Measurements from ENCODE around the gene TPP2.

The TPP2 gene

GRCh38 chr13:102561933-102562332 is 34.9 kb upstream of the TPP2 start:
- H3K27me3 ChIP-seq (ENCODE audit: low read length) = no peaks in the 10 kb centered on the region
- H3K27ac ChIP-seq (ENCODE audit: low read depth, low read length) = no peak overlapping the region
- 0 out of 2 replicates have a peak, but pooled peaks cover 3% of the 10 kb centered on the region for H3F3A ChIP-seq (ENCODE audit: insufficient read depth)
- H3K9me3 ChIP-seq (ENCODE audit: insufficient read depth, low read length) = no peaks in the 10 kb centered on the region
- H4K20me1 ChIP-seq (ENCODE audit: low read depth, low read length) = no peaks in the 10 kb centered on the region
- H3K79me2 ChIP-seq (ENCODE audit: insufficient read depth, low read length) = no peaks in the 10 kb centered on the region
- H3K4me3 ChIP-seq (ENCODE audit: insufficient read depth, low read length, poor library complexity, severe bottlenecking) = no peak overlapping the region
- TF ChIP-seq EZH2phosphoT487 (conservative IDR thresholded peaks at IDR 0.05; ENCODE audit: low read length) = no peak
- TF ChIP-seq, protein P1, sequence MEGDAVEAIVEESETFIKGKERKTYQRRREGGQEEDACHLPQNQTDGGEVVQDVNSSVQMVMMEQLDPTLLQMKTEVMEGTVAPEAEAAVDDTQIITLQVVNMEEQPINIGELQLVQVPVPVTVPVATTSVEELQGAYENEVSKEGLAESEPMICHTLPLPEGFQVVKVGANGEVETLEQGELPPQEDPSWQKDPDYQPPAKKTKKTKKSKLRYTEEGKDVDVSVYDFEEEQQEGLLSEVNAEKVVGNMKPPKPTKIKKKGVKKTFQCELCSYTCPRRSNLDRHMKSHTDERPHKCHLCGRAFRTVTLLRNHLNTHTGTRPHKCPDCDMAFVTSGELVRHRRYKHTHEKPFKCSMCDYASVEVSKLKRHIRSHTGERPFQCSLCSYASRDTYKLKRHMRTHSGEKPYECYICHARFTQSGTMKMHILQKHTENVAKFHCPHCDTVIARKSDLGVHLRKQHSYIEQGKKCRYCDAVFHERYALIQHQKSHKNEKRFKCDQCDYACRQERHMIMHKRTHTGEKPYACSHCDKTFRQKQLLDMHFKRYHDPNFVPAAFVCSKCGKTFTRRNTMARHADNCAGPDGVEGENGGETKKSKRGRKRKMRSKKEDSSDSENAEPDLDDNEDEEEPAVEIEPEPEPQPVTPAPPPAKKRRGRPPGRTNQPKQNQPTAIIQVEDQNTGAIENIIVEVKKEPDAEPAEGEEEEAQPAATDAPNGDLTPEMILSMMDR (IDR thresholded peaks at IDR 0.05; ENCODE audit: insufficient read depth, low read length, poor library complexity, severe bottlenecking) = no peak
- no peak overlapping the region for H2AFZ ChIP-seq (ENCODE audit: low read depth, low read length, severe bottlenecking)
- no peak overlapping the region for H3K9ac ChIP-seq (ENCODE audit: low read length)
- H3K4me2 ChIP-seq (ENCODE audit: low read depth, low read length, poor library complexity, severe bottlenecking) = no peak overlapping the region
- no peaks in the 10 kb centered on the region for H3K36me3 ChIP-seq (ENCODE audit: low read length)
- H3K9me2 ChIP-seq (replicated peaks; ENCODE audit: insufficient read depth, low read length) = no peaks in the 10 kb centered on the region

- Histone ChIP-seq H3K4me3 (ENCODE audit: insufficient read depth, low read length, poor library complexity, severe bottlenecking) (no peak overlapping the region), H2AFZ (ENCODE audit: low read depth, low read length, severe bottlenecking) (no peak overlapping the region), H3K9me2 (replicated peaks; ENCODE audit: insufficient read depth, low read length) (no peaks in the 10 kb centered on the region), H3K9me3 (ENCODE audit: insufficient read depth, low read length) (no peaks in the 10 kb centered on the region), H3K27ac (ENCODE audit: low read depth, low read length) (no peak overlapping the region), H4K20me1 (ENCODE audit: low read depth, low read length) (no peaks in the 10 kb centered on the region), H3F3A (ENCODE audit: insufficient read depth) (0 out of 2 replicates have a peak, but pooled peaks cover 3% of the 10 kb centered on the region), H3K36me3 (ENCODE audit: low read length) (no peaks in the 10 kb centered on the region), H3K9ac (ENCODE audit: low read length) (no peak overlapping the region), H3K4me2 (ENCODE audit: low read depth, low read length, poor library complexity, severe bottlenecking) (no peak overlapping the region), H3K27me3 (ENCODE audit: low read length) (no peaks in the 10 kb centered on the region), H3K79me2 (ENCODE audit: insufficient read depth, low read length) (no peaks in the 10 kb centered on the region)
- TF ChIP-seq, protein P1 (IDR thresholded peaks at IDR 0.05; ENCODE audit: insufficient read depth, low read length, poor library complexity, severe bottlenecking) = no peak
- TF ChIP-seq EZH2phosphoT487 (conservative IDR thresholded peaks at IDR 0.05; ENCODE audit: low read length) = no peak
These were observed 33.5 kb upstream of the TPP2 start for GRCh38 chr13:102563267-102563666.

DNA sequence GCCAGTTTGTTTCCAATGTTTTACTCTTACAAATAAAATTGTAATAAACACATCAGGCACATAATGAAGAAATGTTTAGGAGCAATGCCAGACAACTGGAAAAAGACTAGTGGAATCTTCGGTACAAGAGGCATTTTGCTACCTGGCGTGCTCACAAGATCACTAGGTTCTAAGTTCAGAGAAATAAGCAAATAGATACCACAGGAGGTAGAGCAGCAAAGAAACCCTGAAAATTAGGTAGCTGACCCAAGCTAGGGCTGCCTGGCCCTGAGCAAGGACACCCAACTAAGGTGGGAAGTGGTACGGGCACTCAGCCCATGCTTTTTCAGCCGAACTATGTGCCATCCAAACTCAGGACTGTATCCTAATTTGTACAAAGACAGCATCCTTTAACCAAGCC is 32.2 kb upstream of the TPP2 start:
- 0 out of 2 replicates have a peak, but pooled peaks cover 3% of the 10 kb centered on the region for H3K27me3 ChIP-seq (ENCODE audit: low read length)
- no peak overlapping the region for H3K4me2 ChIP-seq (ENCODE audit: low read depth, low read length, poor library complexity, severe bottlenecking)
- H4K20me1 ChIP-seq (ENCODE audit: low read depth, low read length) = no peaks in the 10 kb centered on the region
- no peak overlapping the region for H2AFZ ChIP-seq (ENCODE audit: low read depth, low read length, severe bottlenecking)
- H3K4me3 ChIP-seq (ENCODE audit: insufficient read depth, low read length, poor library complexity, severe bottlenecking) = no peak overlapping the region
- H3K9me2 ChIP-seq (replicated peaks; ENCODE audit: insufficient read depth, low read length) = no peaks in the 10 kb centered on the region
- no peaks in the 10 kb centered on the region for H3K79me2 ChIP-seq (ENCODE audit: insufficient read depth, low read length)
- TF ChIP-seq, protein P1 (IDR thresholded peaks at IDR 0.05; ENCODE audit: insufficient read depth, low read length, poor library complexity, severe bottlenecking) = no peak
- TF ChIP-seq EZH2phosphoT487 (conservative IDR thresholded peaks at IDR 0.05; ENCODE audit: low read length) = no peak
- H3K9ac ChIP-seq (ENCODE audit: low read length) = no peak overlapping the region
- no peaks in the 10 kb centered on the region for H3F3A ChIP-seq (ENCODE audit: insufficient read depth)
- H3K36me3 ChIP-seq (ENCODE audit: low read length) = no peaks in the 10 kb centered on the region
- no peaks in the 10 kb centered on the region for H3K9me3 ChIP-seq (ENCODE audit: insufficient read depth, low read length)
- H3K27ac ChIP-seq (ENCODE audit: low read depth, low read length) = no peak overlapping the region

Measured in SU-DHL-6 (cell line).